H9 (cell line): ENCODE measurements around the gene SCFD1. TPM values are rescaled to one million over a fixed set of nuclear protein-coding genes. Genes with fewer than 3 reads are reported as not detected.

Source experiments
- DNase-seq: peaks from one replicate; pipeline ENCODE4 v3.0.0-alpha.2; 2017
- H2AFZ ChIP-seq: one replicate; pipeline ENCODE4 v1.6.1; 2013; ENCODE audit warnings: mild to moderate bottlenecking, low read length, control low read depth, moderate library complexity
- H2AK5ac ChIP-seq: 2 replicates; pipeline ENCODE4 v1.6.1; 2013; ENCODE audit warnings: low read length, control low read depth, mixed read lengths; ENCODE audit not compliant: insufficient read length
- H2BK120ac ChIP-seq: one replicate; pipeline ENCODE4 v1.6.1; 2013; ENCODE audit warnings: low read depth, mild to moderate bottlenecking, low read length, control low read depth, inconsistent platforms; ENCODE audit not compliant: poor library complexity, severe bottlenecking
- H2BK12ac ChIP-seq: 2 replicates; pipeline ENCODE4 v1.6.1; 2013; ENCODE audit warnings: low read length, control low read depth, mixed read lengths, low read depth; ENCODE audit not compliant: insufficient read length
- H2BK15ac ChIP-seq: 2 replicates; pipeline ENCODE4 v1.6.1; 2013; ENCODE audit warnings: low read depth, low read length, control low read depth
- H2BK20ac ChIP-seq: one replicate; pipeline ENCODE4 v1.6.1; 2013; ENCODE audit warnings: low read depth, mild to moderate bottlenecking, low read length, control low read depth, inconsistent platforms; ENCODE audit not compliant: poor library complexity, severe bottlenecking
- H2BK5ac ChIP-seq: 2 replicates; pipeline ENCODE4 v1.6.1; 2013; ENCODE audit warnings: low read length, control low read depth, mixed read lengths; ENCODE audit not compliant: insufficient read length
- H3K14ac ChIP-seq: 2 replicates; pipeline ENCODE4 v1.6.1; 2013; ENCODE audit warnings: low read length, control low read depth; ENCODE audit not compliant: insufficient read depth
- H3K18ac ChIP-seq: 2 replicates; pipeline ENCODE4 v1.6.1; 2013; ENCODE audit warnings: low read depth, mild to moderate bottlenecking, mixed read lengths, low read length, control low read depth; ENCODE audit not compliant: insufficient read length
- H3K23ac ChIP-seq: 2 replicates; pipeline ENCODE4 v1.6.1; 2013; ENCODE audit warnings: low read length, control low read depth, mixed read lengths, low read depth; ENCODE audit not compliant: insufficient read length
- H3K23me2 ChIP-seq: 2 replicates; pipeline ENCODE4 v1.6.1; 2013; ENCODE audit warnings: low read depth, mild to moderate bottlenecking, mixed read lengths, low read length, control low read depth; ENCODE audit not compliant: insufficient read length, poor library complexity, severe bottlenecking
- H3K27ac ChIP-seq: 2 replicates; pipeline ENCODE4 v1.5.1; 2013; ENCODE audit warnings: low read length, control low read depth, mixed read lengths, low read depth; ENCODE audit not compliant: insufficient read length
- H3K27me3 ChIP-seq: 2 replicates; pipeline ENCODE4 v1.6.1; 2013; ENCODE audit warnings: low read length, control low read depth, inconsistent platforms; ENCODE audit not compliant: insufficient read depth
- H3K4ac ChIP-seq: 2 replicates; pipeline ENCODE4 v1.6.1; 2013; ENCODE audit warnings: low read depth, mild to moderate bottlenecking, control low read depth, inconsistent platforms, low read length, moderate library complexity
- H3K4me1 ChIP-seq: 2 replicates; pipeline ENCODE4 v1.6.1; 2013; ENCODE audit warnings: low read length, control low read depth, inconsistent platforms; ENCODE audit not compliant: insufficient read depth
- H3K4me2 ChIP-seq: 2 replicates; pipeline ENCODE4 v1.6.1; 2013; ENCODE audit warnings: low read length, control low read depth, mixed read lengths; ENCODE audit not compliant: insufficient read length, insufficient read depth
- H3K56ac ChIP-seq: 2 replicates; pipeline ENCODE4 v1.6.1; 2013; ENCODE audit warnings: low read depth, mild to moderate bottlenecking, mixed read lengths, low read length, control low read depth; ENCODE audit not compliant: insufficient read length
- H3K79me1 ChIP-seq: 2 replicates; pipeline ENCODE4 v1.6.1; 2013; ENCODE audit warnings: low read depth, mild to moderate bottlenecking, moderate library complexity, low read length, control low read depth, inconsistent platforms; ENCODE audit not compliant: insufficient read depth, poor library complexity, severe bottlenecking
- H3K79me2 ChIP-seq: 2 replicates; pipeline ENCODE4 v1.6.1; 2013; ENCODE audit warnings: low read length, control low read depth, inconsistent platforms; ENCODE audit not compliant: insufficient read depth
- H3K9ac ChIP-seq: 2 replicates; pipeline ENCODE4 v1.6.1; 2013; ENCODE audit warnings: low read length, control low read depth, mixed read lengths; ENCODE audit not compliant: insufficient read length; ENCODE audit errors: extremely low read depth
- H3K9me3 ChIP-seq: one replicate; pipeline ENCODE4 v1.6.1; 2013; ENCODE audit warnings: low read depth, low read length, inconsistent platforms; ENCODE audit not compliant: control insufficient read depth
- H3T11ph ChIP-seq: one replicate; pipeline ENCODE4 v1.6.1; 2013; ENCODE audit warnings: mild to moderate bottlenecking, low read length, control low read depth, inconsistent platforms
- H4K20me1 ChIP-seq: one replicate; pipeline ENCODE4 v1.6.1; 2013; ENCODE audit not compliant: control insufficient read depth, insufficient read length, insufficient read depth
- H4K5ac ChIP-seq: 2 replicates; pipeline ENCODE4 v1.6.1; 2013; ENCODE audit warnings: low read depth, mild to moderate bottlenecking, mixed read lengths, low read length, control low read depth; ENCODE audit not compliant: insufficient read length
- H4K8ac ChIP-seq: replicated peaks from 2 replicates; pipeline ENCODE4 v1.6.1; 2013; ENCODE audit warnings: low read length, control low read depth, mixed read lengths, low read depth; ENCODE audit not compliant: insufficient read length
- H4K91ac ChIP-seq: 2 replicates; pipeline ENCODE4 v1.6.1; 2013; ENCODE audit warnings: low read depth, mild to moderate bottlenecking, moderate library complexity, mixed read lengths, low read length, control low read depth; ENCODE audit not compliant: insufficient read length
- H3K27ac Mint-ChIP-seq, 3 experiments: 2 replicates in 2 of 3; 3 replicates in 1 of 3; pipeline ENCODE4 v1.8.0; 2020 to 2021; ENCODE audit warnings: mixed read lengths in 3 of 3, mild to moderate bottlenecking in 1 of 3, moderate library complexity in 1 of 3
- H3K27me3 Mint-ChIP-seq: 2 replicates; pipeline ENCODE4 v1.8.0; 2021; ENCODE audit warnings: low read depth, mild to moderate bottlenecking, moderate library complexity, mixed read lengths
- H3K36me3 Mint-ChIP-seq, 3 experiments: 2 replicates in 2 of 3; 3 replicates in 1 of 3; pipeline ENCODE4 v1.8.0; 2020 to 2021; ENCODE audit warnings: low read depth in 3 of 3, mixed read lengths in 3 of 3; ENCODE audit not compliant: insufficient read depth in 1 of 3
- H3K4me1 Mint-ChIP-seq, 2 experiments: 2 replicates each; pipeline ENCODE4 v1.8.0; 2020; ENCODE audit warnings: mixed read lengths in 2 of 2
- H3K4me3 Mint-ChIP-seq, 2 experiments: 2 replicates in 1 of 2; 3 replicates in 1 of 2; pipeline ENCODE4 v1.8.0; 2020 to 2021; ENCODE audit warnings: mild to moderate bottlenecking in 2 of 2, mixed read lengths in 2 of 2, moderate library complexity in 1 of 2
- H3K9me3 Mint-ChIP-seq, 2 experiments: 2 replicates in 1 of 2; 3 replicates in 1 of 2; pipeline ENCODE4 v1.8.0; 2020; ENCODE audit warnings: mild to moderate bottlenecking in 2 of 2, mixed read lengths in 2 of 2, moderate library complexity in 1 of 2
- CTCF ChIP-seq: fragments of 200-600 bp; sonication (generic); conservative IDR thresholded peaks from 3 replicates; pipeline ENCODE4 v1.8.0; 2021; ENCODE audit warnings: antibody characterized with exemption, mild to moderate bottlenecking
- WGBS: extraction: QIAGEN DNeasy Blood & Tissue Kit; methylation state at CpG from one replicate; pipeline ENCODE4 v1.1.7; 2013; ENCODE audit warnings: missing lambda C conversion rate, low lambda C conversion rate, mixed read lengths; ENCODE audit not compliant: insufficient read length; ENCODE audit errors: extremely low coverage; 5-methylcytosine and 5-hydroxymethylcytosine counted together
- total RNA-seq: library from RNA; stranded (reverse); gene quantifications from 2 replicates; pipeline ENCODE4 v1.2.1, GENCODE V29; 2021

The SCFD1 gene
- total RNA-seq, 1 experiment from 2014 or later, result 85.2 TPM

DNA sequence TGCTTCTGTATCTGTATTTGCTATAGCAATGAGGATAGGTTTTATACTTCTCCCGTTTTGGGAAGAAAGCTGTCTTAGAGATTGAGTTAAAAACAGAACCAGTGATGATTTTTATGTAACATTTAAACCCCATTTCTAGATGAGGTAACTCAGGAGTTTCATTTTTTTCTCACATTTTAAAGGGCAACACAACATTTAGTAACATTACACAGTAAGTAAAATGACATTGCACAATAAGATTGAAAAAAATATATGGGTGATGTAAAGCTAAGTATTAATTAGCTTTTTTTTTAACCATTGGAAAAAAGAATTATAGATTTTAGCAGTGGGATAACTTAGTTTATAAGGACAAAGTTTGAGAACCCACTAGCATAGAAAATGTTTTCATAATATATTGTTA, 25.2 kb upstream of the SCFD1 start:
- H3K9ac ChIP-seq, result no peak overlapping the region
- no peaks in the 10 kb centered on the region for H4K20me1 ChIP-seq
- Mint-ChIP-seq H3K27ac (no peak overlapping the region), H3K27me3 (no peaks in the 10 kb centered on the region), H3K4me3 (no peak overlapping the region), H3K4me1 (no peaks in the 10 kb centered on the region), H3K9me3 (no peaks in the 10 kb centered on the region), H3K36me3 (peaks cover 13 to 45% (median 37%) of the 10 kb centered on the region in 3 experiments)
- TF ChIP-seq CTCF, result no peak
- H3K9me3 ChIP-seq, result no peaks in the 10 kb centered on the region
- no peak overlapping the region for H2AK5ac ChIP-seq
- H3K79me2 ChIP-seq, result no peaks in the 10 kb centered on the region
- no peak overlapping the region for H4K5ac ChIP-seq
- H2BK12ac ChIP-seq, result no peak overlapping the region
- H3K18ac ChIP-seq, result no peak overlapping the region
- no peak overlapping the region for H2BK5ac ChIP-seq
- no peak overlapping the region for H3K14ac ChIP-seq
- H2BK20ac ChIP-seq, result no peak overlapping the region
- no peak overlapping the region for H2AFZ ChIP-seq
- H3K79me1 ChIP-seq, result no peaks in the 10 kb centered on the region
- H3K4me2 ChIP-seq, result no peak overlapping the region
- H4K91ac ChIP-seq, result no peak overlapping the region
- no peak overlapping the region for H3K56ac ChIP-seq
- H3K23me2 ChIP-seq, result no peaks in the 10 kb centered on the region
- DNase-seq, result no peak
- WGBS, result no CpG with 5 or more reads among the region's 1 CpG
- no peak overlapping the region for H2BK15ac ChIP-seq
- no peak overlapping the region for H3K27ac ChIP-seq
- no peak overlapping the region for H3K23ac ChIP-seq
- H3K27me3 ChIP-seq, result no peaks in the 10 kb centered on the region
- no peak overlapping the region for H3T11ph ChIP-seq
- H2BK120ac ChIP-seq, result no peak overlapping the region
- no peak overlapping the region for H3K4ac ChIP-seq
- no peak overlapping the region for H4K8ac ChIP-seq
- H3K4me1 ChIP-seq, result no peaks in the 10 kb centered on the region
